Measurements from ENCODE around the gene LCN15.

The LCN15 gene

GRCh38 chr9:136729926-136730325, 34.4 kb downstream of the LCN15 start:
- H3K27me3 ChIP-seq (replicated peaks; ENCODE audit: control insufficient read depth, insufficient read depth, low read length, poor library complexity, severe bottlenecking): no peaks in the 10 kb centered on the region
- H3K36me3 ChIP-seq (ENCODE audit: control insufficient read depth, insufficient read depth, low read length): peaks cover 16% of the 10 kb centered on the region
- H3K4me1 ChIP-seq (ENCODE audit: control insufficient read depth, insufficient read depth, low read length, poor library complexity, severe bottlenecking): peaks cover 25% of the 10 kb centered on the region
- H3K9me3 ChIP-seq (ENCODE audit: control insufficient read depth, low read length): no peaks in the 10 kb centered on the region
- no peak overlapping the region for H3K27ac ChIP-seq (ENCODE audit: insufficient read depth, low read length, poor library complexity, severe bottlenecking)
- DNase-seq: no peak
- no peak overlapping the region for H3K4me3 ChIP-seq (ENCODE audit: insufficient read depth, low read depth, low read length, poor library complexity, severe bottlenecking)

DNA sequence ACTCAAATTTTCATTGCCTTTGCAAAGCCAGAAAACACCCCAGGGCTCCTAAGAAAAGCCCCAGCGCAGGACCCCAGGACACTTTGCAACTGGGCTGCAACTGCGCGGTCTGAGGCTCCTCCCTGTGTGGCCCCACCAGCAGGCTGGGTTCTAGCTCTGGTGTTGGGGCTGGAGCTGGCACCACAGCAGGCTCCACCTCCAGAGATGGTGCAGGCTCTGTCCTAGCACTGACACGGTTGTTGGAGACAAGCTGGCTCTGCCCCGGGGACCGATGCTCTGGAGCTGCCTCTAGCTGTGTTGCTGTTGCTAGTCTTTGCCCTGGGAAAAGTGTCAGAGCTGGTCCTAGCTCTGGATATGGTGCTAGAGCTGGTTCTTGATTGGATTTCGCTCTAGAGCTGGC, 35.2 kb downstream of the LCN15 start:
- peaks cover 25% of the 10 kb centered on the region for H3K4me1 ChIP-seq (ENCODE audit: control insufficient read depth, insufficient read depth, low read length, poor library complexity, severe bottlenecking)
- no peaks in the 10 kb centered on the region for H3K27me3 ChIP-seq (replicated peaks; ENCODE audit: control insufficient read depth, insufficient read depth, low read length, poor library complexity, severe bottlenecking)
- no peaks in the 10 kb centered on the region for H3K9me3 ChIP-seq (ENCODE audit: control insufficient read depth, low read length)
- H3K4me3 ChIP-seq (ENCODE audit: insufficient read depth, low read depth, low read length, poor library complexity, severe bottlenecking): peak overlapping the region; percentile 58
- no peak overlapping the region for H3K27ac ChIP-seq (ENCODE audit: insufficient read depth, low read length, poor library complexity, severe bottlenecking)
- DNase-seq: no peak
- H3K36me3 ChIP-seq (ENCODE audit: control insufficient read depth, insufficient read depth, low read length): peaks cover 19% of the 10 kb centered on the region

- Histone ChIP-seq H3K4me1 (ENCODE audit: control insufficient read depth, insufficient read depth, low read length, poor library complexity, severe bottlenecking) (peaks cover 25% of the 10 kb centered on the region), H3K9me3 (ENCODE audit: control insufficient read depth, low read length) (no peaks in the 10 kb centered on the region), H3K27me3 (replicated peaks; ENCODE audit: control insufficient read depth, insufficient read depth, low read length, poor library complexity, severe bottlenecking) (no peaks in the 10 kb centered on the region), H3K4me3 (ENCODE audit: insufficient read depth, low read depth, low read length, poor library complexity, severe bottlenecking) (peak overlapping the region; percentile 58), H3K36me3 (ENCODE audit: control insufficient read depth, insufficient read depth, low read length) (peaks cover 24% of the 10 kb centered on the region), H3K27ac (ENCODE audit: insufficient read depth, low read length, poor library complexity, severe bottlenecking) (no peak overlapping the region)
- DNase-seq: no peak
Measured at GRCh38 chr9:136728548-136729123, 35.7 kb downstream of the LCN15 start.

- peak overlapping the region; percentile 71 for H3K27ac ChIP-seq (ENCODE audit: insufficient read depth, low read length, poor library complexity, severe bottlenecking)
- H3K9me3 ChIP-seq (ENCODE audit: control insufficient read depth, low read length): no peaks in the 10 kb centered on the region
- peaks cover 29% of the 10 kb centered on the region for H3K36me3 ChIP-seq (ENCODE audit: control insufficient read depth, insufficient read depth, low read length)
- H3K4me1 ChIP-seq (ENCODE audit: control insufficient read depth, insufficient read depth, low read length, poor library complexity, severe bottlenecking): peaks cover 25% of the 10 kb centered on the region
- H3K27me3 ChIP-seq (replicated peaks; ENCODE audit: control insufficient read depth, insufficient read depth, low read length, poor library complexity, severe bottlenecking): no peaks in the 10 kb centered on the region
- DNase-seq: peak; percentile 77 to 88 (median 83)
- H3K4me3 ChIP-seq (ENCODE audit: insufficient read depth, low read depth, low read length, poor library complexity, severe bottlenecking): peak overlapping the region; percentile 75
Measured at GRCh38 chr9:136728080-136728547, 36.2 kb downstream of the LCN15 start.

- peak overlapping the region; percentile 71 for H3K27ac ChIP-seq (ENCODE audit: insufficient read depth, low read length, poor library complexity, severe bottlenecking)
- no peaks in the 10 kb centered on the region for H3K27me3 ChIP-seq (replicated peaks; ENCODE audit: control insufficient read depth, insufficient read depth, low read length, poor library complexity, severe bottlenecking)
- H3K36me3 ChIP-seq (ENCODE audit: control insufficient read depth, insufficient read depth, low read length): peaks cover 37% of the 10 kb centered on the region
- H3K4me3 ChIP-seq (ENCODE audit: insufficient read depth, low read depth, low read length, poor library complexity, severe bottlenecking): peak overlapping the region; percentile 75
- no peaks in the 10 kb centered on the region for H3K9me3 ChIP-seq (ENCODE audit: control insufficient read depth, low read length)
- peaks cover 25% of the 10 kb centered on the region for H3K4me1 ChIP-seq (ENCODE audit: control insufficient read depth, insufficient read depth, low read length, poor library complexity, severe bottlenecking)
- DNase-seq: peak in 1 of 3 donors; percentile 25
Measured at GRCh38 chr9:136726631-136727191, 37.6 kb downstream of the LCN15 start.

GRCh38 chr9:136726118-136726517, 38.2 kb downstream of the LCN15 start:
- peak overlapping the region; percentile 75 for H3K4me3 ChIP-seq (ENCODE audit: insufficient read depth, low read depth, low read length, poor library complexity, severe bottlenecking)

DNA sequence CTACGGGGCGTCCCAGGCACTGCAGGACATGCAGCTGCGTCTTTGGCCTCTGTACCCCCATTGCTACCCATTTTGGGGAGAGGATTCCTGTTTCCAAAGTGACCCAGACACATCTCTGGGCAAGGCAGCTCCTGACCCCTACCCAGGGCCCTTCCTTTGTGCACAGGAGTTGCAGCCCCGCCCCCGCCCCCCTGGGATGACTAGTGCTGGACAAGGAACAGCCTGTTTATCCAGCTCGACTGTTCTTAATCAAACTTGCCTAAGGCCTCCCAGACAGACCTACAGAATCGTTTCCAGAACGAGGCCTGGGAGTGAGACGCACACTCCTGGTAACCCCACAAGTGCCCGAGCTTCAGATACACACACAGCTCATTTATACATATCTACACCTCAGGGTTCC, 38.7 kb downstream of the LCN15 start:
- Histone ChIP-seq H3K4me3 (ENCODE audit: insufficient read depth, low read depth, low read length, poor library complexity, severe bottlenecking) (no peak overlapping the region), H3K27me3 (replicated peaks; ENCODE audit: control insufficient read depth, insufficient read depth, low read length, poor library complexity, severe bottlenecking) (no peaks in the 10 kb centered on the region), H3K4me1 (ENCODE audit: control insufficient read depth, insufficient read depth, low read length, poor library complexity, severe bottlenecking) (peaks cover 25% of the 10 kb centered on the region), H3K36me3 (ENCODE audit: control insufficient read depth, insufficient read depth, low read length) (peaks cover 37% of the 10 kb centered on the region), H3K9me3 (ENCODE audit: control insufficient read depth, low read length) (no peaks in the 10 kb centered on the region), H3K27ac (ENCODE audit: insufficient read depth, low read length, poor library complexity, severe bottlenecking) (no peak overlapping the region)
- DNase-seq: no peak

More at GRCh38 chr9:136726118-136726517, 38.2 kb downstream of the LCN15 start:
- Histone ChIP-seq H3K36me3 (ENCODE audit: control insufficient read depth, insufficient read depth, low read length) (peaks cover 37% of the 10 kb centered on the region), H3K4me1 (ENCODE audit: control insufficient read depth, insufficient read depth, low read length, poor library complexity, severe bottlenecking) (peaks cover 25% of the 10 kb centered on the region), H3K27me3 (replicated peaks; ENCODE audit: control insufficient read depth, insufficient read depth, low read length, poor library complexity, severe bottlenecking) (no peaks in the 10 kb centered on the region), H3K9me3 (ENCODE audit: control insufficient read depth, low read length) (no peaks in the 10 kb centered on the region), H3K27ac (ENCODE audit: insufficient read depth, low read length, poor library complexity, severe bottlenecking) (no peak overlapping the region)
- DNase-seq: no peak

GRCh38 chr9:136724772-136725171, 39.5 kb downstream of the LCN15 start:
- H3K9me3 ChIP-seq (ENCODE audit: control insufficient read depth, low read length): no peaks in the 10 kb centered on the region
- H3K4me1 ChIP-seq (ENCODE audit: control insufficient read depth, insufficient read depth, low read length, poor library complexity, severe bottlenecking): peaks cover 25% of the 10 kb centered on the region
- no peak overlapping the region for H3K27ac ChIP-seq (ENCODE audit: insufficient read depth, low read length, poor library complexity, severe bottlenecking)
- peaks cover 37% of the 10 kb centered on the region for H3K36me3 ChIP-seq (ENCODE audit: control insufficient read depth, insufficient read depth, low read length)
- H3K27me3 ChIP-seq (replicated peaks; ENCODE audit: control insufficient read depth, insufficient read depth, low read length, poor library complexity, severe bottlenecking): no peaks in the 10 kb centered on the region
- DNase-seq: no peak
- H3K4me3 ChIP-seq (ENCODE audit: insufficient read depth, low read depth, low read length, poor library complexity, severe bottlenecking): no peak overlapping the region

GRCh38 chr9:136723989-136724388, 40.3 kb downstream of the LCN15 start:
- Histone ChIP-seq H3K27ac (ENCODE audit: insufficient read depth, low read length, poor library complexity, severe bottlenecking) (no peak overlapping the region), H3K4me1 (ENCODE audit: control insufficient read depth, insufficient read depth, low read length, poor library complexity, severe bottlenecking) (peaks cover 25% of the 10 kb centered on the region), H3K27me3 (replicated peaks; ENCODE audit: control insufficient read depth, insufficient read depth, low read length, poor library complexity, severe bottlenecking) (no peaks in the 10 kb centered on the region), H3K36me3 (ENCODE audit: control insufficient read depth, insufficient read depth, low read length) (peaks cover 37% of the 10 kb centered on the region), H3K9me3 (ENCODE audit: control insufficient read depth, low read length) (no peaks in the 10 kb centered on the region), H3K4me3 (ENCODE audit: insufficient read depth, low read depth, low read length, poor library complexity, severe bottlenecking) (no peak overlapping the region)
- no peak for DNase-seq

DNA sequence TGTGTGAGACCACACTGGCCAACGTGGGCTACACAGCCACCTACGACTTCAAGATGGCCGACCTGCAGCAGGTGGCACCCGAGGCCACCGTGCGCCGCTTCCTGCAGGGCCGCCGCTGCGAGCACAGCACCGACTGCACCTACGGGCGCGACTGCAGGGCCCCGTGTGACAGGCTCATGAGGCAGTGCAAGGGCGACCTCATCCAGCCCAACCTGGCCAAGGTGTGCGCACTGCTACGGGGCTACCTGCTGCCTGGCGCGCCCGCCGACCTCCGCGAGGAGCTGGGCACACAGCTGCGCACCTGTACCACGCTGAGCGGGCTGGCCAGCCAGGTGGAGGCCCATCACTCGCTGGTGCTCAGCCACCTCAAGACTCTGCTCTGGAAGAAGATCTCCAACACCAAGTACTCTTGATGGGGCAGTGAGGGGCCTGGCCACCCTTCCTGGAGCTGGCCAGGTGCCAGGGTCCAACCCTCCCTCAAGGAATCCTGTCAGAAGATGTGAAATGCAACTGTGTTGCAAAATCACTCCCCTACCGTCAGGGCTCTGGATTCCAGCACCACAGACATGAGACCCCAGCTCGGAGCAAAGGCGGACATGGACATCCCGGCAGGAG, 40.8 kb downstream of the LCN15 start:
- Histone ChIP-seq H3K4me1 (ENCODE audit: control insufficient read depth, insufficient read depth, low read length, poor library complexity, severe bottlenecking) (peaks cover 20% of the 10 kb centered on the region), H3K27ac (ENCODE audit: insufficient read depth, low read length, poor library complexity, severe bottlenecking) (no peak overlapping the region), H3K4me3 (ENCODE audit: insufficient read depth, low read depth, low read length, poor library complexity, severe bottlenecking) (no peak overlapping the region), H3K36me3 (ENCODE audit: control insufficient read depth, insufficient read depth, low read length) (peaks cover 37% of the 10 kb centered on the region), H3K9me3 (ENCODE audit: control insufficient read depth, low read length) (no peaks in the 10 kb centered on the region), H3K27me3 (replicated peaks; ENCODE audit: control insufficient read depth, insufficient read depth, low read length, poor library complexity, severe bottlenecking) (no peaks in the 10 kb centered on the region)
- DNase-seq: no peak

All from effector memory CD4-positive, alpha-beta T cell (primary cell).